ENCODE measurements around the gene TTLL8.

GRCh38 chr22:50015451-50016307, 42.4 kb downstream of the TTLL8 start:
- TF ChIP-seq POLR2A (IDR thresholded peaks at IDR 0.05; ENCODE audit: low read depth, low read length) (no peak), CTCF (IDR thresholded peaks at IDR 0.05; ENCODE audit: extremely low read depth in 1 of 2, insufficient read depth in 1 of 2, low read depth in 1 of 2, low read length in 2 of 2) (no peak), FOS (IDR thresholded peaks at IDR 0.05; ENCODE audit: borderline replicate concordance, insufficient read depth, low read length) (no peak), EZH2 (IDR thresholded peaks at IDR 0.05; ENCODE audit: borderline replicate concordance, low read depth, low read length, severe bottlenecking) (no peak), POLR2AphosphoS5 (IDR thresholded peaks at IDR 0.05; ENCODE audit: insufficient read depth, low read depth, low read length) (no peak), JUN (IDR thresholded peaks at IDR 0.05; ENCODE audit: borderline replicate concordance, insufficient read depth, insufficient read length, low read depth) (no peak), MAX (IDR thresholded peaks at IDR 0.05; ENCODE audit: insufficient read depth, insufficient read length) (no peak), MYC (IDR thresholded peaks at IDR 0.05; ENCODE audit: low read depth, low read length) (no peak)
